Transverse colon (tissue), 4 donors: Measurements from ENCODE around the gene KCNJ9. TPM values are rescaled to one million over a fixed set of nuclear protein-coding genes. Genes with fewer than 3 reads are reported as not detected.

ENCODE experiments used
- DNase-seq: peaks from one replicate; pipeline ENCODE4 v3.0.0-alpha.2; 2019
- H3K27ac ChIP-seq, 4 donors: fragments of 200-600 bp; sonication (generic); 2 replicates each; pipeline ENCODE4 v1.5.1; 2016 to 2018; ENCODE audit warnings: inconsistent platforms in 4 of 4
- H3K27me3 ChIP-seq: fragments of 200-600 bp; sonication (generic); 2 replicates; pipeline ENCODE4 v1.5.1; 2017; ENCODE audit warnings: inconsistent platforms
- H3K36me3 ChIP-seq, 4 donors: fragments of 200-600 bp; sonication (generic); 2 replicates each; pipeline ENCODE4 v1.5.1; 2017 to 2019; ENCODE audit warnings: inconsistent platforms in 4 of 4
- H3K4me1 ChIP-seq, 4 donors: fragments of 200-600 bp; sonication (generic); 2 replicates each; pipeline ENCODE4 v1.5.1; 2017 to 2020; ENCODE audit warnings: inconsistent platforms in 4 of 4
- H3K4me3 ChIP-seq, 4 donors: fragments of 200-600 bp; sonication (generic); 1 replicate in 1 of 4; 2 replicates in 3 of 4; pipeline versions ENCODE4 v1.5.1 to v1.6.1; 2017 to 2019; ENCODE audit warnings: inconsistent platforms in 4 of 4
- H3K9me3 ChIP-seq, 2 donors: fragments of 200-600 bp; sonication (generic); 2 replicates each; pipeline ENCODE4 v1.5.1; 2017 to 2019; ENCODE audit warnings: inconsistent platforms in 2 of 2
- EP300 ChIP-seq: sonication (generic); formaldehyde crosslinking; IDR thresholded peaks from one replicate; pipeline ENCODE4 v1.6.1; 2017; ENCODE audit warnings: antibody characterized with exemption, low read depth
- POLR2A ChIP-seq: fragments of 450-650 bp; IDR thresholded peaks from one replicate; pipeline ENCODE4 v1.6.1; 2016; ENCODE audit warnings: antibody characterized with exemption, mild to moderate bottlenecking, moderate library complexity
- POLR2AphosphoS5 ChIP-seq, 3 donors: sonication (generic); formaldehyde crosslinking; IDR thresholded peaks; one replicate each; pipeline ENCODE4 v1.6.1; 2016; ENCODE audit warnings: antibody characterized with exemption in 3 of 3
- WGBS, 2 donors: methylation state at CpG; one replicate each; pipeline ENCODE4 v1.1.5; 2018; ENCODE audit warnings: low coverage in 1 of 2; 5-methylcytosine and 5-hydroxymethylcytosine counted together
- in situ Hi-C, 4 donors: fragments of 200-750 bp; cut with MboI; loops; one replicate each; pipeline versions ENCODE4 v1.15.0 to v1.15.1; 2017; ENCODE audit warnings: low sequenced_read_pairs in 3 of 4, low pct_ligation_motif_present in 1 of 4, low pct_unique_long_range_greater_than_20kb in 1 of 4
- intact Hi-C: fragments of 100-400 bp; cut with DNase I; formaldehyde crosslinking; loops from one replicate; pipeline ENCODE4 v1.15.1; 2023; ENCODE audit warnings: low total_unique reads
- total RNA-seq, 4 donors: library from RNA; depleted of rRNA; stranded (reverse); fragments of >200 nt; gene quantifications; one replicate each; pipeline ENCODE4 v1.1.0, GENCODE V29; 2016
- TF ChIP-seq, protein P1 (sequence below), 5 experiments: fragments of 200-600 bp in 3 of 5; fragments of 450-650 bp in 2 of 5; sonication (generic) in 3 of 5; IDR thresholded peaks; 1 replicate in 2 of 5; 2 replicates in 3 of 5; pipeline ENCODE4 v1.5.1; 2016 to 2017; ENCODE audit warnings: antibody characterized with exemption in 5 of 5, inconsistent platforms in 3 of 5, mild to moderate bottlenecking in 2 of 5, moderate library complexity in 1 of 5

The KCNJ9 gene
- total RNA-seq, 4 donors from 2014 or later, result 0.27 TPM; not detected in 3

DNA sequence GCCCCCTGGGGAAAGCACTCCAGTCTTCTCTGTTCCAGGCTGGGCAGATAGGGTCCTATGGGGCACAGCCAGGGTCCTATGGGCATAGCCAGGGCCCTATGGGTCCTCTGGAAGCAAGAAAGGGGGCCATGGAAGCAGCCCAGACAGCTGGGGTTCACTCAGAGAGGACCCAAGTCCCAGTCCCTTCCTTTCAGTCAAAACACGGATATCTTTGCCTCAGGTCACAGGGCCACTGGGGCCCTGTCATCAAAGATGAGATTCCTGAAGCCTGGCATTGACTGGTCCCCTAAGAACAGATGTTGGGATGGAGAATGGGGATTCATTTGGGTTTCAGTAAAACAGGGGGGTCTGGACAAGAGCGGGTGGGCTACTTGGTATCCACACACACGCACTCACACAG is 8.5 kb downstream of the KCNJ9 start:
- in situ Hi-C loops, result no loop called here
- TF ChIP-seq, protein P1, sequence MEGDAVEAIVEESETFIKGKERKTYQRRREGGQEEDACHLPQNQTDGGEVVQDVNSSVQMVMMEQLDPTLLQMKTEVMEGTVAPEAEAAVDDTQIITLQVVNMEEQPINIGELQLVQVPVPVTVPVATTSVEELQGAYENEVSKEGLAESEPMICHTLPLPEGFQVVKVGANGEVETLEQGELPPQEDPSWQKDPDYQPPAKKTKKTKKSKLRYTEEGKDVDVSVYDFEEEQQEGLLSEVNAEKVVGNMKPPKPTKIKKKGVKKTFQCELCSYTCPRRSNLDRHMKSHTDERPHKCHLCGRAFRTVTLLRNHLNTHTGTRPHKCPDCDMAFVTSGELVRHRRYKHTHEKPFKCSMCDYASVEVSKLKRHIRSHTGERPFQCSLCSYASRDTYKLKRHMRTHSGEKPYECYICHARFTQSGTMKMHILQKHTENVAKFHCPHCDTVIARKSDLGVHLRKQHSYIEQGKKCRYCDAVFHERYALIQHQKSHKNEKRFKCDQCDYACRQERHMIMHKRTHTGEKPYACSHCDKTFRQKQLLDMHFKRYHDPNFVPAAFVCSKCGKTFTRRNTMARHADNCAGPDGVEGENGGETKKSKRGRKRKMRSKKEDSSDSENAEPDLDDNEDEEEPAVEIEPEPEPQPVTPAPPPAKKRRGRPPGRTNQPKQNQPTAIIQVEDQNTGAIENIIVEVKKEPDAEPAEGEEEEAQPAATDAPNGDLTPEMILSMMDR (IDR thresholded peaks at IDR 0.05), result no peak
- no peak for TF ChIP-seq POLR2A
- no peak for TF ChIP-seq EP300
- TF ChIP-seq POLR2AphosphoS5 (IDR thresholded peaks at IDR 0.05), result no peak
- H3K27me3 ChIP-seq, result no peaks in the 10 kb centered on the region
- H3K27ac ChIP-seq, result no peak overlapping the region
- H3K4me3 ChIP-seq, result no peak overlapping the region
- DNase-seq, result no peak
- no peaks in the 10 kb centered on the region for H3K9me3 ChIP-seq
- intact Hi-C loops, result no loop called here
- H3K4me1 ChIP-seq, result peaks cover 5 to 19% (median 11%) of the 10 kb centered on the region in 4 donors
- 60 to 86% methylated on average over 1 to 3 of the region's 3 CpGs for WGBS, 2 donors
- H3K36me3 ChIP-seq, result peaks cover 0 to 4% (median 0%) of the 10 kb centered on the region in 4 donors

DNA sequence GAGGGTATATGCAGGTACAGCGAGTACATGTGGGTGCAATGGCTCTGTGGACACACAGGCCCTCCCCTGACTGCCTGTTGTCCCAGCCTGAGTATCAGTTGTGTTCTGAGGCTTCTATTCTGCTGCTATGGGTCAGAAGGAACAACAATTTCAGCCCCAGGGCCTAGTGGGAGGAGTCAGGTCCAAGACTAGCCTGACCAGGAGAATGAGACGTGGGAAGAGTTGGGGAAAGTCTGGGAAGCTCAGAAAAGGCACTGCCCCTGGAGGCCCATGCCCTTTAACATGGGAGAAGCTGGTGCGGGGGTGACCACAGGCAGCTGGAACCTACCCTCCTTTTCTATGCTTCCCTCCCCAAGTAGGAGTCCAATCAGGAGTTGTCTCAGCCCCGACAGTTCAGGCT is 9.4 kb downstream of the KCNJ9 start:
- H3K4me3 ChIP-seq, result no peak overlapping the region
- peaks cover 8 to 25% (median 17%) of the 10 kb centered on the region in 4 donors for H3K4me1 ChIP-seq
- no peaks in the 10 kb centered on the region for H3K27me3 ChIP-seq
- intact Hi-C loops, result no loop called here
- in situ Hi-C loops, result no loop called here
- no peak for DNase-seq
- no peaks in the 10 kb centered on the region for H3K9me3 ChIP-seq
- H3K36me3 ChIP-seq, result peaks cover 0 to 4% (median 0%) of the 10 kb centered on the region in 4 donors
- H3K27ac ChIP-seq, result no peak overlapping the region
- WGBS, 2 donors, result 96% methylated on average over 4 of the region's 4 CpGs; no CpG with 5 or more reads in 1 of the 2 donors
- TF ChIP-seq, protein P1 (IDR thresholded peaks at IDR 0.05), result no peak
- TF ChIP-seq POLR2A, result no peak
- TF ChIP-seq POLR2AphosphoS5 (IDR thresholded peaks at IDR 0.05), result no peak
- no peak for TF ChIP-seq EP300

DNA sequence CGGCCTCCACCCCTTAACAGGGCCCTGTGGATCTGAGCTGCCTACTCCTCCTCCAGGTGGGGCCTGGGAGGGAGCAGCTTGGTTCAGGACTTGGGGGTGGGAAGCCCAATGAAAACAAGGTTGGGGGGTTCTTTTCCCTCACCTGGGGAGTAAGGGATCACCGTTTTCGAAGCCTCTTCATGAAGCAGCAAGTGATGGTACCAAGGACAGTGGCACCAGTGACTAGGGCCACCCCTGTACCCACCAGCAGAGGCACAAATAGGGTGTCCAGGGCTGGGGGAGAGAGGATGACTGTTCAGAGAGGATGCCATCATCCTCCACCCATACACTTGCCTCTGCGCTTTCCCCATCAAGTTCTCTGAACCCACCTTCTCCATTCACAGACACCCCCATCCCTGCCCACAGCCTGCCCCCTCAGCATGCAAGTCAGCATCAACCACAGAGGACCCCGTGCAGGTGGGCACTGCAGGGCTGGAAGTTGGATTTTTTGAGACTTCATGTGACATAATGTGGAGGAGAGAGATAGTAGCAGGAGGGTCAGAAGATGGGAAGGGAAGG is 10.4 kb downstream of the KCNJ9 start:
- 93 to 100% methylated on average over 1 to 5 of the region's 5 CpGs for WGBS, 2 donors
- H3K36me3 ChIP-seq, result peaks cover 0 to 4% (median 0%) of the 10 kb centered on the region in 4 donors
- in situ Hi-C loops, result no loop called here

DNA sequence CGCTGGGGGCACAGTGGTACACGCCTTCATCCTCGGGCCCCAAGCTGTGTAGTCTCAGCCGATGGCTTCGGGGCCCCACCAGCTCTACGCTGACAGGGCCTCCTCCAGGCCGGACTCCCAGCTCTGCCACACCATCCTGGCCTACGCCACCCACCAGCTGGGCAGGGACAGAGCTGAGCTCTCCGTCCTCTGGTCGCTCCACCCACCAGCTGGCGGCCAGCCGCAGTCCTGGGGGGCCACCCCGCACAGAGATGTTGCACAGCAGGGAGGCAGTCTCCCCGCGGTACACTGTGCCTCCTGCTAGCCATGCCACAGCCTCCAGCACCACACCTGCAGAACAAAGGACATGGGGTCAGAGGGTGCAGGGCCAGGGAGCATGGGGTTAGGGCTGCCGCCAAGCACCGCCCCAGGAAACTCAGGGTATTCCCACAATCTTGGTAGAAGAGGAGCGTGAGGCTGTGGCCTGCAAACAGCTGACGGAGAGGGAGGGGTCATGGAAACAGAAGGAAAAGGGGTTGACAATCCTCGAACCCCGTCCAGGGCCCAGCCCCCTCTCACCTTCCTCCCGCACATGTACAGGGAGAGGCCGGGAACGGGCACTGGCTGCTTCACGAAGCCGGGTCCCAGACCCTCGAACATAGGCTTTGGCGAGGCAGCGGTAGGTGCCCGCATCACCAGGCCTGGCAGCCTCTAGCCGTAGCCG is 11.2 kb downstream of the KCNJ9 start:
- in situ Hi-C loops (no loop called here), intact Hi-C loops (no loop called here)
- Histone ChIP-seq H3K9me3 (no peaks in the 10 kb centered on the region), H3K4me3 (no peak overlapping the region), H3K27ac (no peak overlapping the region), H3K27me3 (no peaks in the 10 kb centered on the region), H3K36me3 (peaks cover 0 to 4% (median 0%) of the 10 kb centered on the region in 4 donors), H3K4me1 (peaks cover 25 to 42% (median 34%) of the 10 kb centered on the region in 4 donors)
- no peak for TF ChIP-seq EP300
- TF ChIP-seq POLR2AphosphoS5 (IDR thresholded peaks at IDR 0.05), result no peak
- TF ChIP-seq, protein P1 (IDR thresholded peaks at IDR 0.05), result no peak
- TF ChIP-seq POLR2A, result no peak
- DNase-seq, result no peak
- WGBS, 2 donors, result 94% methylated on average over 26 of the region's 32 CpGs; no CpG with 5 or more reads in 1 of the 2 donors

More for the DNA sequence above, 10.4 kb downstream of the KCNJ9 start:
- intact Hi-C loops, result no loop called here
- no peak for DNase-seq
- Histone ChIP-seq H3K27me3 (no peaks in the 10 kb centered on the region), H3K4me1 (peaks cover 17 to 34% (median 26%) of the 10 kb centered on the region in 4 donors), H3K4me3 (no peak overlapping the region), H3K27ac (no peak overlapping the region), H3K9me3 (no peaks in the 10 kb centered on the region)
- TF ChIP-seq EP300 (no peak), POLR2AphosphoS5 (IDR thresholded peaks at IDR 0.05) (no peak), POLR2A (no peak)
- TF ChIP-seq, protein P1 (IDR thresholded peaks at IDR 0.05), result no peak
